ENCODE results near the gene ITGA7.

GRCh38 chr12:55636116-55636655 lies 71.5 kb downstream of the ITGA7 start:
- TF ChIP-seq POLR2A (IDR thresholded peaks at IDR 0.05) (no peak), CTCF (IDR thresholded peaks at IDR 0.05) (no peak), POLR2AphosphoS5 (IDR thresholded peaks at IDR 0.05) (no peak)
